Loucy (cell line): ENCODE measurements around the gene SUFU.

Experiments used
- H2AFZ ChIP-seq: fragments of 200-600 bp; sonication (generic); 2 replicates; pipeline ENCODE4 v1.6.0; 2016; ENCODE audit warnings: antibody characterized with exemption, mild to moderate bottlenecking, low read length, moderate library complexity
- H3F3A ChIP-seq: fragments of 200-600 bp; 2 replicates; pipeline ENCODE4 v1.6.0; 2016; ENCODE audit warnings: antibody characterized with exemption, low read depth, mild to moderate bottlenecking
- H3K27me3 ChIP-seq: fragments of 200-600 bp; sonication (generic); 2 replicates; pipeline ENCODE4 v1.6.1; 2014; ENCODE audit warnings: low read length, mild to moderate bottlenecking; ENCODE audit not compliant: insufficient read depth, poor library complexity, severe bottlenecking
- H3K36me3 ChIP-seq: fragments of 200-600 bp; sonication (generic); 2 replicates; pipeline ENCODE4 v1.6.1; 2016; ENCODE audit warnings: low read length; ENCODE audit not compliant: insufficient read depth
- H3K4me1 ChIP-seq: fragments of 200-600 bp; sonication (generic); 2 replicates; pipeline ENCODE4 v1.5.1; 2014; ENCODE audit warnings: low read length, mild to moderate bottlenecking; ENCODE audit not compliant: insufficient read depth, poor library complexity, severe bottlenecking
- H3K4me2 ChIP-seq: fragments of 200-600 bp; sonication (generic); 2 replicates; pipeline ENCODE4 v1.6.0; 2014; ENCODE audit warnings: antibody characterized with exemption, low read length, low read depth, mild to moderate bottlenecking; ENCODE audit not compliant: poor library complexity, severe bottlenecking
- H3K4me3 ChIP-seq: fragments of 200-600 bp; sonication (generic); 2 replicates; pipeline ENCODE4 v1.5.1; 2014; ENCODE audit warnings: low read length, mild to moderate bottlenecking, mixed read lengths; ENCODE audit not compliant: poor library complexity, severe bottlenecking
- H3K79me2 ChIP-seq: fragments of 200-600 bp; sonication (generic); 2 replicates; pipeline ENCODE4 v1.6.1; 2014; ENCODE audit warnings: low read length; ENCODE audit not compliant: insufficient read depth
- H3K9ac ChIP-seq: fragments of 200-600 bp; sonication (generic); 2 replicates; pipeline ENCODE4 v1.6.0; 2014; ENCODE audit warnings: mild to moderate bottlenecking, low read depth, low read length, moderate library complexity; ENCODE audit not compliant: poor library complexity, severe bottlenecking
- H3K9me2 ChIP-seq: fragments of 200-600 bp; sonication (generic); replicated peaks from 2 replicates; pipeline ENCODE4 v1.6.1; 2016; ENCODE audit warnings: low read depth, low read length, mixed read lengths
- H3K9me3 ChIP-seq: fragments of 200-600 bp; sonication (generic); 2 replicates; pipeline ENCODE4 v1.6.1; 2014; ENCODE audit warnings: mild to moderate bottlenecking, antibody characterized with exemption, low read length, low read depth; ENCODE audit not compliant: insufficient read depth
- H4K20me1 ChIP-seq: fragments of 200-600 bp; sonication (generic); 2 replicates; pipeline ENCODE4 v1.6.0; 2014; ENCODE audit warnings: antibody characterized with exemption, low read length, mild to moderate bottlenecking; ENCODE audit not compliant: insufficient read depth, poor library complexity, severe bottlenecking
- EZH2phosphoT487 ChIP-seq: fragments of 200-600 bp; IDR thresholded peaks from 2 replicates; pipeline ENCODE4 v1.6.1; 2018; ENCODE audit warnings: antibody characterized with exemption, mild to moderate bottlenecking, moderate library complexity, borderline replicate concordance
- TF ChIP-seq, protein P1 (sequence below): fragments of 200-600 bp; sonication (generic); conservative IDR thresholded peaks from 2 replicates; pipeline ENCODE4 v1.5.1; 2014; ENCODE audit warnings: mild to moderate bottlenecking, antibody characterized with exemption, low read length

SUFU gene

DNA sequence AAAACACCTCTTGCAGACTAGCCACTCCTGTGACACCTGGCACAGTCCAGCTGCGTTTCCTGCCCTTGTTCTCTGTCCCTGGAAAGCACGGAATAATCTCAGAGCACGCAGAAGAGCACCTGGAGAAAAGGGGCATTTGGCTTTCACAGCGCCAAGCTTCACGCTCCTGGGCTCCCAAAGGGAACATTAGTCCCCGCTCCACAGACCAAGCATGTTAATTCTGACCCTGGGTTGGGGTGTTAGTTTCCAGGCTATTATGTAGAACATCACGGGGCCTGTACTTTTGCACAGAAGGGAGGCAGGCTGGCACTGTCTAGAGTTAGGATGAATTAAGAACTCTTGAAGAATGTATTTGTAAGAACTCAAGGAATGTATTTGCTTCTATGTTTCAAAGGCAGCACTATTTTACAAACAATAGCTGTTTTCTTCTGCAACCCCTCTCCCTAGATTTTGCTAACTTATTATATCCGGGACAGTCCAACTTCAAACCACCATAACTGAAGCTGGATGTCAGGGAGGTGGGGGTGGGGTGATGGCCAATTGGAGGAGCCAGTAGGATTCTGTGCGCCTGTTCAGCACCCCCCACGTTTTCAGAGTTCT, 78.3 kb downstream of the SUFU start:
- Histone ChIP-seq H3K9me3 (no peaks in the 10 kb centered on the region), H3K27me3 (no peaks in the 10 kb centered on the region), H3K9me2 (no peaks in the 10 kb centered on the region), H3K4me2 (no peak overlapping the region), H3F3A (no peaks in the 10 kb centered on the region), H2AFZ (no peak overlapping the region), H4K20me1 (no peaks in the 10 kb centered on the region), H3K4me1 (no peaks in the 10 kb centered on the region), H3K79me2 (no peaks in the 10 kb centered on the region), H3K9ac (no peak overlapping the region), H3K4me3 (no peak overlapping the region), H3K36me3 (no peaks in the 10 kb centered on the region)
- TF ChIP-seq, protein P1, sequence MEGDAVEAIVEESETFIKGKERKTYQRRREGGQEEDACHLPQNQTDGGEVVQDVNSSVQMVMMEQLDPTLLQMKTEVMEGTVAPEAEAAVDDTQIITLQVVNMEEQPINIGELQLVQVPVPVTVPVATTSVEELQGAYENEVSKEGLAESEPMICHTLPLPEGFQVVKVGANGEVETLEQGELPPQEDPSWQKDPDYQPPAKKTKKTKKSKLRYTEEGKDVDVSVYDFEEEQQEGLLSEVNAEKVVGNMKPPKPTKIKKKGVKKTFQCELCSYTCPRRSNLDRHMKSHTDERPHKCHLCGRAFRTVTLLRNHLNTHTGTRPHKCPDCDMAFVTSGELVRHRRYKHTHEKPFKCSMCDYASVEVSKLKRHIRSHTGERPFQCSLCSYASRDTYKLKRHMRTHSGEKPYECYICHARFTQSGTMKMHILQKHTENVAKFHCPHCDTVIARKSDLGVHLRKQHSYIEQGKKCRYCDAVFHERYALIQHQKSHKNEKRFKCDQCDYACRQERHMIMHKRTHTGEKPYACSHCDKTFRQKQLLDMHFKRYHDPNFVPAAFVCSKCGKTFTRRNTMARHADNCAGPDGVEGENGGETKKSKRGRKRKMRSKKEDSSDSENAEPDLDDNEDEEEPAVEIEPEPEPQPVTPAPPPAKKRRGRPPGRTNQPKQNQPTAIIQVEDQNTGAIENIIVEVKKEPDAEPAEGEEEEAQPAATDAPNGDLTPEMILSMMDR = no peak
- TF ChIP-seq EZH2phosphoT487 = no peak

DNA sequence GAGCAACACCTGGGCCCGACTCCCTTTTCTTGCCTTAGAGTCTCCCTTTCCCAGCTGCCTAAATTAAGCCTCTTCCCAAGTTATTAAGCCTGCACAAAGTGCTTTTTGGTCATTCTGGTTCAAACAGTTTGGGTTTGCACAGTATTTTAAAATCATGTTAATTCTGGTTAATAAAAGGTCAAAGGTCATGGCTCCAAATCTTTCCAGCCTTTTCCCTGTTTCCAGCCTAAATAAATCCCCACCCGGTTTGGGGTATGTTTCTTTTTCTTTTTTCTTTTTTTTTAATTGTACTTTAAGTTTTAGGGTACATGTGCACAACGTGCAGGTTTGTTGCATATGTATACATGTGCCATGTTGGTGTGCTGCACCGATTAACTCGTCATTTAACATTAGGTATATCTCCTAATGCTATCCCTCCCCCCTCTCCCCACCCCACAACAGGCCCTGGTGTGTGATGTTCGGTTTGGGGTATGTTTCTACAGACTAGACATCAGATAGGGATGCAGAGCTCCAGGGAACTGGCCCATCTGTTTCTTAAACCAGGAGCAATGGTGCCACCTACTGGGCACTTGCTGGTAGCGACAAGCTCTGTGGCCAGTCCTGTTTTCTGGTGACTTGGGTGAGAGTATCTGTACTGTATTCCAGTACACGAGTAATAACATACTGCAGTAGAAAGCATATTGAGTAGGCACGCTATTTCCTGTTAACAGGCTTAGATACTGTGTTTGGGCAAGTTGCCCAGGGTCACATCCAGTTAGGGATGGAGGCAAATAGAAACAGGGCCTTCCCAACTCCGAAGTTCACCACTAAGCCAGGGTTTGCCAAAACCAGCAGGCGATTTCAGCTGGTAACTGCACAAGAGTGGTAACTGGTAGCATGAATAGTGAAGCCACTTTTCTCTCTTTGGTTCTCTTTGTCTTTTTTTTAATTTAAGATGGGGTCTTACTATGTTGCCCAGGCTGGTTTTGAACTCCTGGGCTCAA, 80.0 kb downstream of the SUFU start:
- Histone ChIP-seq H3K36me3 (no peaks in the 10 kb centered on the region), H3K4me2 (no peak overlapping the region), H2AFZ (no peak overlapping the region)

DNA sequence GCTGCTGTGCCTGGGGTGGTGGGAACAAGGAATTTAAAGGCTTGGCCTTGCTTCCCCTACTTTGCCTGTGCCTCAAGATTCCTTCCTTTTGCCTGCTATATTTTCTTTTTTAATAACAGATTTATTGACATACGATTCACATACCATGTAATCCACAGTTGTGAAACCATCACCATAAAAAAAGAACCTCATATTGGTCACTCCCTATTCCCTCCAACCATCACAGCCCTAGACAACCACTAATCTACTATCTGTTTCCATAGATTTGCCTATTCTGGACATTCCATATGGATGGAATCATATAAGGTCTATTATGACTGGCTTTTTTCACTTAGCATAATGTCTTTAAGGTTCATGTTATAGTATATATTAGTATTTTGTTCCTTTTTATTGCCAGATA, 81.3 kb downstream of the SUFU start:
- Histone ChIP-seq H2AFZ (no peak overlapping the region), H4K20me1 (no peaks in the 10 kb centered on the region), H3K4me1 (no peaks in the 10 kb centered on the region), H3K9ac (no peak overlapping the region), H3K4me2 (no peak overlapping the region), H3K4me3 (no peak overlapping the region), H3K79me2 (no peaks in the 10 kb centered on the region), H3K9me3 (no peaks in the 10 kb centered on the region), H3K36me3 (no peaks in the 10 kb centered on the region), H3K9me2 (no peaks in the 10 kb centered on the region), H3K27me3 (no peaks in the 10 kb centered on the region), H3F3A (no peaks in the 10 kb centered on the region)
- no peak for TF ChIP-seq EZH2phosphoT487
- TF ChIP-seq, protein P1 = no peak

More for the DNA sequence above, 80.0 kb downstream of the SUFU start:
- Histone ChIP-seq H3F3A (no peaks in the 10 kb centered on the region), H3K4me3 (no peak overlapping the region), H4K20me1 (no peaks in the 10 kb centered on the region), H3K79me2 (no peaks in the 10 kb centered on the region), H3K27me3 (no peaks in the 10 kb centered on the region), H3K9me2 (no peaks in the 10 kb centered on the region), H3K4me1 (no peaks in the 10 kb centered on the region), H3K9ac (no peak overlapping the region), H3K9me3 (no peaks in the 10 kb centered on the region)
- TF ChIP-seq, protein P1 = peak; percentile 84
- TF ChIP-seq EZH2phosphoT487 = no peak
